ENCODE results near the gene FARS2.

FARS2 gene

DNA sequence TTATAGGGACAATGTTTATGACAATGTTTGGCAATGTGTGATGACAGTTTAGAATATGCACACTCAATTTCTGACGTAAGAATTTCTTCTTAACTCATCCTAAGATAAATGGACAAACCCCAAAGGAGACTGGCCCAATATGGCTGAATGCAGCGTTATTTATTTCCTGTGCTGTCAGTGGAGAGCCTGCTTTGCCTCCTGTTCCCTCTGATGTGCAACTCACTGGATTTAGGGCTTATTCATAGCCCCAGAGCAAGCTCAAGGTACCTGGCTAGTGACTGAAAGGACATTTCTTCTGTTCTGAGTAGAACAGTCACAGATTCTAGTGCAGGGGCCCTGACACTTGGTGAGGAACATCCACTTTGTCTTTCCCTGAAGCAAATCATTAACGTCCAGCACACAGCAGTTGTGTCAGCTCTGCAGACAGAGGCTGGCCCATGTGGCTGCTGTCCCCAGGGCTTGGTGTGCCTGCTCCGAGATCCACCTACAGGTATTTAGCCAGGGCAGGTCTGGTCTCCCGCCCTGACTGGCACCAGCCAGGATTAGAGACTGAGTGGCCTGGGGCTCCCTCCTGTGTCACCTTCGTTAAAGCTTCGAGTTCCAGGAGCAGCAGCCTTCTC is 64.8 kb downstream of the FARS2 start:
- no peak for DNase-seq

GRCh38 chr6:5328800-5329199 is 67.5 kb downstream of the FARS2 start:
- DNase-seq, result no peak

DNA sequence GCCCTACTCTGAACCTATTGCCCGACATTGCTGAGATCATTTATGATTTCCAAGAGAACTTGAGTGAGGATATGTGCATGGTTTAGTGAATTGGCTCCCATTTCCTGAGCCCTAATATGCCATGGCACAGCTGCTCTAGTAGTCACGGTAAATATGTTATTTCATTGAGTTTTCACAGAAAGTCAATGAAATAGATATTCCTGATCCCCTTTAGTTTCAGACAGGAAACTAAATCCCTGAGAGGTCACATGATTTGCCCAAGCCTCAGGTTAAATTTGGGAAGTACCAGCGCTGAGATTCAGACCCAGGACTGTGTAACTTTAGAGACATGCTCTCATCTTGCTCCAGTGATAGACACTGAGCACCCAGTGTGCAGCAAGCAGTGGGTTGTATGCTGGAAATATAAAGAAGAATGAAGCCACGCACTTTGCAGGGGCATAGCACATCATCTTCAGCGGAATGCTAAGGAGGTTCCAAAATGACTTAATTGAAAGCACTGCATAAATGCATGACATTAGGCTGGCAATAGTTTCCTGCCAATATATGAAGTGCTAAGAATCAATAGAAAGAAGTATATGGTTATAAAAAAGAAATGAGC is 70.6 kb downstream of the FARS2 start:
- DNase-seq, result no peak

DNA sequence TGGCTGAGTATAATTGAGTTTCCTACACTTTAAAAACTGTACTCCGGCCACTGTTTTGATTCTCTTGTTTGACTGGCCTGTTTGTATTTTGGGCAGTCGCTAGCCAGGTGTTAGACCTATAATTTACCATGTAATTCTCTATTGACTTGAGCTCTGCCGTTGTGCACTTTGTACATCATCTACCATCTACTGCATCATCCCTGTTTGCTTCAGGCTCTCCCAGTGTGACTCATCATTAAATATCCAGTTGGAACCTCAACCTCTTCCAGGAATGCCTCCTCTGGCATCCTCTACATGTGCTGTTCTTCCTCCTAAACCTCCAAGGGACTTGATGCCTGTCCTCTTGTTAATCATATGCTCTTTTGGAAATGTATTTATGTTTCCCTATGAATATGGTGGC is 72.3 kb downstream of the FARS2 start:
- no peak for DNase-seq

- DNase-seq, result no peak
Observed at GRCh38 chr6:5334341-5334740, 73.0 kb downstream of the FARS2 start.

GRCh38 chr6:5335020-5335419 is 73.7 kb downstream of the FARS2 start:
- peak in 1 of 2 donors; percentile 1 for DNase-seq

GRCh38 chr6:5337573-5337972 is 76.3 kb downstream of the FARS2 start:
- DNase-seq, result no peak

DNA sequence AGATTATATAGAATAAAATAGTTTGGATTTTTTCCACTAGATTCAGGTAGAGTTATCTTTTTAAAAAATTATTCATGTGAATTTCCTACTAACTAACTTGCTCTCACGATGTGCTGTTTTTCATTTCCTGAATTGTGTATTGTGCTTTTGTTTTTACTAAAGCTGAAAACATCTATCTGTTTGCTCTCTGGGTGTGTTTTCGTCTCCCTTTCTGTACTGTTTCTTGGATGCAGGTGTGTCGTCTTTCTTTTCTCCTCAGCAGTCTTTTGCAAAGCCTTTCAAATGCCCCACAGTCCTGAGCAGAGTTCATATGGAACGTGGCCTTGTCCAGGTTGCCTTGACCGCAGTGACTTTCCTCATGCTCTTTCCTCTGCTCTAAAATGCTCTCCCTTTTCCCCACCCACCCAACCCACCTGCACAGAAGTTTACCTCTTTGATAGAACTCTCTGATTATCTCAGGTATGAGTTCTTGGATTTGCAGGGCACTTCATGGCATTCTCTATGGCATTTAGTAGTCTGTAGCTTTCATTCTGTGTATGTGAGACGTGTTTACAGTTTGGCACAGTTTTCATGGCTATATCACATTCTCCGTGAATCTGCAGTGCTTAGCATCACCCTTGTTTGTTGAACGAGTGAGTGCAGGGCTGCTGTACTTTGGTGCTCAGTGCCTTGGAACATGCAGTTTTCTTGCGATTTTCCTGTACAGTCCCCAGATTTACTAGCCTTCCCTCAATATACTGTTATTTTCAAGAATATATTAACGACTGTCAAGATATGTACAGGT is 77.1 kb downstream of the FARS2 start:
- DNase-seq, result no peak

DNA sequence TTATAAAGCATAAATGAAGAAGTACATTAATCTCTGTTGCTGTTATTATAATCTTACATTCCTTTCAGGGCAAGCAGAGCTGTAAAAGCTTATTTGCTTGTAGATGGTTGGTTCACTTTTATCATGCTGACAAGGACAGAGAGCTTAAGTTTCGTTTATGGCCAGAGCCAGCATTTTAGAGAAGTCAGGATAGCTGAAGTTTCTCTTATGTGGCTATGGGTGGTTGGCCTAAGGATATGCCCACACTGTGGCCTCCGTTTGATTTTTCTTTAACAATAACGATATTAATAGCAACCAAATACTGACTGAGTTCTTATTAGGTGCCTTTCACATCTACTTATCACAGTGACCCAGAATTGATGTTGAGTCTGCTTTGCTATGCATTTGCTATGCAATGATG is 78.5 kb downstream of the FARS2 start:
- peak; percentile 4 to 12 for DNase-seq

DNA sequence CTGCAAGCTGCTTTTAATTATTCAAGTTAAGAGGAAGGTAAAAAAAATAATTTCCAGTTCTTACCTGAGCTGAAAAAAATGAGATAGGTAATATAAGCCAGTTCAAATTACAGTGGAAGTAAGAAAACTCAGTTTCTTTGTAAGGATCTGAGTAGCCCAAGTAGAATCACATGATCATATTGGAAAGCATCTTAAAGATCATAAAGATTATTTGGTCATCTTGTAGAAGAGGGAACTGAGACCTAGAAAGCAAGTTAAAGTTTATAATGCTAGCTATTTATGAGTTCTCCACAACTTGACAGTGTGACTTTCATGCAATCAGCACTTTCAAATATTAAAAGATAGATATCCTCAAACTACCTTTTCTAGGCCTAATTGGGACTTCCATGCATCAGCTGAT is 80.5 kb downstream of the FARS2 start:
- DNase-seq, result no peak

DNA sequence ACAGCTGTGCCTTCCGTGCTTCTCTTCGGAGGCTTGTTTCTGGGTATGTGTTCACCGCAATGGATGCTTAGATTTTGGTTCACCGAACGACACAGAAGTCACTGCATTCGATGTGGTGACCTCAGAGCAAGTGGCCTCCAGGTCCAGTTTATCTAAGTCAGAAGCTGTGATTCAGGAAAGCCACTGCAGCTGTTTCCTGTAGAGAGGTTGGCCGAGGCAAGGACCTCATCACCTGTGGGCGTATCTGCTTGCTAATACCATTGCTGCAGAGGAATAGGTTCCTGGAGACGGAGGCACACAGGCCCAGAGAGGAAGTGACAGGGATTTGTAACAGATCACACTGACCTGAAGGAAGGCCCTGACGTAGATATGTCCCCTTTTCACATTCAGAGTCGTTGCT is 82.7 kb downstream of the FARS2 start:
- DNase-seq, result no peak

- no peak for DNase-seq
Observed at GRCh38 chr6:5345324-5345723, 84.0 kb downstream of the FARS2 start.

GRCh38 chr6:5351552-5352210 is 90.4 kb downstream of the FARS2 start:
- DNase-seq, result no peak

DNA sequence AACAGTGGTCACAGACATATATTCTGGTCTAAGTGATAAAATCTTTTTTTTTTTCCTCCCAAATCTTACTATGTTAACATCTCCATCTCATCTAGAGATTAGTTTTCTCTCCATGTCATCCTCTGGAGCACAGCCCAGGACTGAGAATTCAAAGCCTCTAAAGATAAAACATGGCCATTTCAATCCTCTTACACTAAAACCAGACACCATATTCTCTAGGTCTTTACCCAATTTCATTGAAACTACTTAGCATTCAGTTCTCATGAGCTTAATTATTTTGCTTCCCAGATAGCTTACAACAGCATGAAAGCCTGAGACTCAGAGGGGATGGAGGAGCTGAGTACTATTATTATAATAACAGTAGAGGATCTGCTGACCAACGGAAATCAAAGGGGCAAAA is 92.7 kb downstream of the FARS2 start:
- no peak for DNase-seq

- no peak for DNase-seq
Observed at GRCh38 chr6:5357486-5357885, 96.2 kb downstream of the FARS2 start.

DNA sequence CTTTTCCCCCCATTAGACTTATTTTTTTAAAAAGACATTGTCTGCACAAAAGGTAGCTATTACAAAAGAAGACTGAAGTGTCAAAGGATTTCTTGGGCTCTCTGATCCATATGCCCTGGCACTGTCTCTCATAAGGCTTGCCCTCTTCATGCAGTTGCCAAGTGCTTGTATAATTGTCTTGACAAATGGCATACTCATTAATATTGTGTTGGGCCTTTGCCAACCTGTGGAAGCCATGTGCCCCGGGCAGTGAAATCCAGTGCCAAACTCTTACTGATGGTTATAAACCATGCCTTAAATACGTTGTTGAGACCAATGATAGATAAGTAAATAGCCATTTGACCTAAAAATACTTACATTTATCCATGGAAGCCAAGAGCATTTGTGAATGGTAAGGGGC is 98.1 kb downstream of the FARS2 start:
- DNase-seq, result no peak

DNA sequence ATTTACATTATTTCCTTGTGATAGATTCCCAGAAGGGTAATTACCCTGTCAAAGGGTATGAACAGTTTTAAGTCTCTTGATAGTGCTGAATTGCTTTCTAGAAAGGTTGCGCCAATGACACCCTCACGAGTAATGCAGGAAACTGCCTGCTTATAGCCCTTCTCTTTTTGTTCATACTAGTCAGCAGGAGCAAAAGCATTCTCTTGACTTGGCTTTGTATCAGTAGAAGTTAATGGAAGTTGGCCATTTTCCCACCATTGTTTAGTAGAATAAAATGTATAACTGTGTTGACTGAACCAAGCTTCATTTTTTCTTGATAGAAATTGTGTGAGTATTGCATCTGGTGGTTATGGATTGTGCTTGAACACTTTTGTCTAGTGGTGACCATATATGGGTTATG is 100.1 kb downstream of the FARS2 start:
- no peak for DNase-seq

DNA sequence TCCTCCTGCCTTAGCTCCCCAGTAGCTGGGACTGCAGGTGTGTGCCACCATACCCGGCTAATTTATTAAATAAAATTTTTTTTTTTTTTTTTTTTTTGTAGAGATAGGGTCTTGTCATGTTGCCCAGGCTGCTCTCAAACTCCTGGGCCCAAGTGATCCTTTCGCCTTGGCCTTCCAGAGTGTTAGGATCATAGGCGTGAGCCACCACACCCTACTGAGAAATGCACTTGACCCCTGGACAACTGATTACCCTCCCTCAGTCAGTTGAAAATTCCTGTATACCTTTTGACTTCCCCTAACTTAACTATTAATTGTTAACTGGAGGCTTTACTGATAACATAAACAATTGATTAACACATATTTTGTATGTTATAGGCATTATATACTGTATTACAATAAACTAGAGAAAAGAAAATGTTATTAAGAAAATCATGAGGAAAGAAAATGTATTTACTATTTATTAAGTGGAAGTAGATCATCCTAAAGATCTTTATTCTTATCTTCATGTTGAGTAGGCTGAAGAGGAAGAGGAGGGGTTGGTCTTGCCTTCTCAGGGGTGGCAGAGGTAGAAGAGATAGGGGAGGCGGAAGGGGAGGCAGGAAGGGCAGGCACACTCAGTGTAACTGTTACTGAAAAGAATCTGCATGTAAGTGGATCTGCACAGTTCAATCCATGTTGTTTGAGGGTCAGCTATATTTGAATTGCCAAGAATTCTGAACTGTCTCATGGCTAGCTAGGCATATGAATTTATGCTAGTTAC is 104.3 kb downstream of the FARS2 start:
- no peak for DNase-seq

GRCh38 chr6:5366941-5367340 is 105.6 kb downstream of the FARS2 start:
- DNase-seq, result no peak

DNA sequence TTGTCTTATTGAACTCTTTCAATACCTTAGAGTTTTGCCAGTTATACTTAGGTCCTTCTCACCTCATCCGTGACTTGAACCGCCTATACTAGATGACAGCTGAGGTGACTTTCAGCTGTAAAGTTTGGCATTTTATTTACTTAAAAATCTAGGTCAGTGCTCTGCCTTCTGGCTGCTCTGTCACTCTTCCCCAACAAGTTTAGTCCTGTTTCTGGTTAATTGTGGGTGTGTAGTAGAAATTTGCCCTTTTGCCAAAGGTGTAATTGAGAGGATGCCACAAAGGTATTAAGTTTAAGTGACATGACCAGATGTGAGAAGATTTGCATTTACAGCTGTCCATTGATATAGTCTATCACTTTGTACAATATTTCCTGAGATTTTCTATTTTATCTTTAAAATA is 106.2 kb downstream of the FARS2 start:
- DNase-seq, result no peak

DNA sequence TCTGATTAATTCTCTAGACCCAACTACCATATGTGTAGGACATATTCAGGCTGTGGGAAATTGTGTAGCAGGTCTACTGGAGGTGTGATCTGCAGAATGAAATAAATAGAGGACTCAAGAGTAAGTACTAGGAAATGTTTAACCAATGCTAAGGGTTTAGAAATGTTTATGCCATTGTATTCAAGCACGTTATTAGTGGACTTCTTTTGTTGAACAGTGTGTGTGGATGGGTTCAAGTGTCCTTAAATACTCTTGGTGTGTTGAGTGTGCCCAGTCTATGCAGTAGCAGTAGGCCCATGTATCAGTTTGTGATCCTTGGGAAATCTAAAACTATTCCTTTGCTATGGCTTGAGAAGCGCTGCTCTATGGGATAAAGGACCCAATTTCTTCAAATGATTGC is 112.1 kb downstream of the FARS2 start:
- no peak for DNase-seq

- DNase-seq, result no peak
Observed at GRCh38 chr6:5378331-5378730, 117.0 kb downstream of the FARS2 start.

- DNase-seq, result peak in 1 of 2 donors; percentile 13
Observed at GRCh38 chr6:5379647-5380242, 118.4 kb downstream of the FARS2 start.
